ENCODE data around the gene TANC1.

TANC1 gene

DNA sequence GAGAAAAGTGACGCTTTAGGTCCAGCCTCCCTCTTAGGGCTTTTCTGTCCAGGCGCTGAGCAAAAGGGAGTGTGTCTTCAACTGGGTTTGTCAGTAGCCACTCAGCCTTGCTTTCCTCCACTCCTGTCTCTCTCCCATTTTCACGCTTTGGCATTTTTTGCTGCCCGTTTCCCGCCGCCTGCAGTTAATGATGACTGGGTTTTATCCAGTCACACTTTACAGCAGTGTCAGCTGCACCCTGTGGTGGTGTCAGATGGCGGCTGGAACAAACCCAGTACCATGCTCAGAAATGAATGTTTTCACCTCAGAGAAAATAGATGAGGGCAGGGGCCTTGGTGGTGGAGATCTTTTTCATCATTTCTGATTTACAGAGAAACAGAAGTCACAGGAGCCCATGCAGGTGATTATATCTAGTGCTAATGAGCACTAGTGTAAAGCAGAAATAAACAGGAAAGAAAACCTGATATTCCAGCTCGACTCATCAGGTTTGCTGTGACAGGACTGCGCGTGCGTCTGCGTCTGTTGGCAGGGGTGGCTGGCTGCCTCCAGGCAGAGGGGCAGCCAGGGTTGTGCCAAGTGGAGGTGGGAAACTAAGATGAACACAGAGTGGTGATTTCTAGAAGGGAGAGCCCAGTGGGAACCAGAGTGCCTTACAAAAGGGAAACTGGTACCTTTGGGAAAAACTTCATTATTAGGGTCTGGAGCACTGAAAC, 139.9 kb downstream of the TANC1 start:
- no peaks in the 10 kb centered on the region for H3K4me1 ChIP-seq (ENCODE audit: control insufficient read depth, insufficient read depth, low read length)
- H3K27me3 ChIP-seq (ENCODE audit: control insufficient read depth, insufficient read depth, low read length) = no peaks in the 10 kb centered on the region
- H3K4me3 ChIP-seq (ENCODE audit: low read length) = no peak overlapping the region
- no peak overlapping the region for H3K27ac ChIP-seq (ENCODE audit: low read depth, low read length)
- no peak overlapping the region for H3K9ac ChIP-seq (ENCODE audit: low read length)
- H3K36me3 ChIP-seq (ENCODE audit: control insufficient read depth, insufficient read depth, low read length) = no peaks in the 10 kb centered on the region

DNA sequence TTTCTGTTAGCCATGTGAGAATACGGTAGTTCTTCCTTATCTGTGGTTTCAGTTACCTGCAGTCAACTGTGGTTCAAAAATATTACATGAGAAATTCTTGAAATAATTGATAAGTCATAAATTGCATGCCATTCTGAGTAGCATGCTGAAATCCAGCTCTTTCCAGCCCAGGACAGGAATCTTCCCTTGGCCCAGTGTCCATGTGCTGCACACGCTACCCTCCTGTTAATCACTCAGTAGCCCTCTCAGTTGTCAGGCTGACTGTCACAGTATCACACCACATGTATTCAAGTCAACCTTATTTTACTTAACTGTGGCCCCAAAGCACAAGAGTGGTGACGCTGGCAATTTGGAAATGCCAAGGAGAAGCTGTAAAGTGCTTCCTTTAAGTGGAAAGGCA, 141.1 kb downstream of the TANC1 start:
- no peak overlapping the region for H3K4me3 ChIP-seq (ENCODE audit: low read length)
- H3K27ac ChIP-seq (ENCODE audit: low read depth, low read length) = no peak overlapping the region
- H3K4me1 ChIP-seq (ENCODE audit: control insufficient read depth, insufficient read depth, low read length) = no peaks in the 10 kb centered on the region
- no peaks in the 10 kb centered on the region for H3K36me3 ChIP-seq (ENCODE audit: control insufficient read depth, insufficient read depth, low read length)
- H3K27me3 ChIP-seq (ENCODE audit: control insufficient read depth, insufficient read depth, low read length) = no peaks in the 10 kb centered on the region
- H3K9ac ChIP-seq (ENCODE audit: low read length) = no peak overlapping the region

- Histone ChIP-seq H3K27ac (ENCODE audit: low read depth, low read length) (no peak overlapping the region), H3K4me3 (ENCODE audit: low read length) (no peak overlapping the region), H3K36me3 (ENCODE audit: control insufficient read depth, insufficient read depth, low read length) (no peaks in the 10 kb centered on the region), H3K27me3 (ENCODE audit: control insufficient read depth, insufficient read depth, low read length) (no peaks in the 10 kb centered on the region), H3K4me1 (ENCODE audit: control insufficient read depth, insufficient read depth, low read length) (peaks cover 2% of the 10 kb centered on the region), H3K9ac (ENCODE audit: low read length) (no peak overlapping the region)
Observed at GRCh38 chr2:159110784-159111183, 142.3 kb downstream of the TANC1 start.

- Histone ChIP-seq H3K9ac (ENCODE audit: low read length) (no peak overlapping the region), H3K36me3 (ENCODE audit: control insufficient read depth, insufficient read depth, low read length) (no peaks in the 10 kb centered on the region), H3K27me3 (ENCODE audit: control insufficient read depth, insufficient read depth, low read length) (no peaks in the 10 kb centered on the region), H3K4me1 (ENCODE audit: control insufficient read depth, insufficient read depth, low read length) (peaks cover 2% of the 10 kb centered on the region), H3K4me3 (ENCODE audit: low read length) (no peak overlapping the region), H3K27ac (ENCODE audit: low read depth, low read length) (no peak overlapping the region)
Observed at GRCh38 chr2:159111346-159111927, 143.0 kb downstream of the TANC1 start.

- Histone ChIP-seq H3K9ac (ENCODE audit: low read length) (no peak overlapping the region), H3K27ac (ENCODE audit: low read depth, low read length) (no peak overlapping the region), H3K36me3 (ENCODE audit: control insufficient read depth, insufficient read depth, low read length) (no peaks in the 10 kb centered on the region), H3K4me1 (ENCODE audit: control insufficient read depth, insufficient read depth, low read length) (peaks cover 14% of the 10 kb centered on the region), H3K27me3 (ENCODE audit: control insufficient read depth, insufficient read depth, low read length) (no peaks in the 10 kb centered on the region), H3K4me3 (ENCODE audit: low read length) (no peak overlapping the region)
Observed at GRCh38 chr2:159114835-159115234, 146.4 kb downstream of the TANC1 start.

DNA sequence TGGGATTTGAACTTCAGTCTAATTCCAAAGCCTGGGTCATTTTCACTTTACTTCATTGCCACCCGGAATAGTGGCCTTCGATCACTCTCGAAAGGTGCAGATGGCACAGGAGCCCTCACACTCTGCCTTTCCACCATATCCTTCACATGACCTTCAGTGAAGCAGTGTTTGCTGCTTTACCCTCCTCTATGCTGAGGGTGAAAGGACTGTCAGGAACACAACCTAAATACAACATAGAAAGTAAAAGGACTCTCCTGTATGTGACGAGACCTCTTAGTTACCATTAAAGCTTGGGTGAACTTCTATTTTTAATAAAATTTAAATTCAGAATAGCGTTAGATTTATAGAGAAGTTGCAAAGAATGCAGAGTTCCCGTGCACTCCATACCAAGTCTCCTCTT, 148.5 kb downstream of the TANC1 start:
- no peak overlapping the region for H3K27ac ChIP-seq (ENCODE audit: low read depth, low read length)

DNA sequence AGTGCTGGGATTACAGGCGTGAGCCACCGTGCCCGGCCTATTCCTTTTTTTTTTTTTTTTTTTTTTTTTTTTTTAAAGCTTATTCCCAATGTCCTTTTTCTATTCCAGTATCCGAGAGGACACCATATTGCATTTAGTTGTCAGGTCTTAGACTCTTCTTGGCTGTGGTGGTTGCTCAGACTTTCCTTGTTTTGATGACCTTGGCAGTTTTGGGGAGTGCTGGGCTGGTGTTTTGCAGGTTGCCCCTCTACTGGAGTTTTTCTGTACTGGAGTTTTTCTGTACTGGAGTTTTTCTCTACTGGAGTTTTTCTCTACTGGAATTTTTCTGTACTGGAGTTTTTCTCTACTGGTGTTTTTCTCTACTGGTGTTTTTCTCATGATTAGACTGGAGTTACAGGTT, 149.2 kb downstream of the TANC1 start:
- Histone ChIP-seq H3K36me3 (ENCODE audit: control insufficient read depth, insufficient read depth, low read length) (no peaks in the 10 kb centered on the region), H3K27me3 (ENCODE audit: control insufficient read depth, insufficient read depth, low read length) (no peaks in the 10 kb centered on the region), H3K27ac (ENCODE audit: low read depth, low read length) (no peak overlapping the region), H3K4me3 (ENCODE audit: low read length) (no peak overlapping the region), H3K4me1 (ENCODE audit: control insufficient read depth, insufficient read depth, low read length) (peaks cover 18% of the 10 kb centered on the region), H3K9ac (ENCODE audit: low read length) (no peak overlapping the region)

More for the DNA sequence above, 148.5 kb downstream of the TANC1 start:
- Histone ChIP-seq H3K27me3 (ENCODE audit: control insufficient read depth, insufficient read depth, low read length) (no peaks in the 10 kb centered on the region), H3K9ac (ENCODE audit: low read length) (no peak overlapping the region), H3K4me1 (ENCODE audit: control insufficient read depth, insufficient read depth, low read length) (peaks cover 18% of the 10 kb centered on the region), H3K4me3 (ENCODE audit: low read length) (no peak overlapping the region), H3K36me3 (ENCODE audit: control insufficient read depth, insufficient read depth, low read length) (no peaks in the 10 kb centered on the region)

DNA sequence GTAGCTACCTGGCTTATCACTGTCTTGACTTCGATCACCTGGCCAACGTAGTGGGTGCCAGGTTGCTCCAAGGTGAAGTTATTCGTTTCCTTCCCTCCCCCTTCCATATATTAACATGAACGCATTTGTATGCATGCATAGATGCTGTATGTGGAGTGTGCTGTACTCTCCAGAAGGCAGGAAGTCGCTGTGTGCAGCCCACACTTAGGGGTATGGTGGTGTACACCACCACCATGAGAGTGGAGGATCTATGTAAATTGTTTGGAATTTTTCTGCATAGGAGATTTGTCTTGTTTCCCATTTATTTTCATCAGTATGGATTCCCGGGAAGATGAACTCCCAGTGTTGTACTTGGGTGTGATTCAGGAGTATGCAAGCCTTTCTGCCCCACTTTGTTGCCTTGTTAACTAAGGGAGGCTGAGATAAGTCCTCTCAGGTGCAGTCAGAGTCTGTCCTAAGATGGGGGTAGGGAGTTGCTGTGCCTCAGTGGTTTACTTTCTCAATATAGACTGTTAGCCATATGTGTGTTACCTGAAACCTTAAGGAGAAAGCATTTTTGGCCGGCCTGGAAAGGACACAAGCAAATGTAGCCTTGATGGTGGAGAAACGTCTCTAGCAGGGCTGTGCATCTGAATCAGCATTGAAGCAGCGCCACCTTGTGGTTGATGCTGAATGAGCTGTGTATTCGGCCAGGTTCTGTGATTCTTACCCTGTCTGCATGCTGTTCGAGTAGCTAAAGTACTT, 149.8 kb downstream of the TANC1 start:
- Histone ChIP-seq H3K4me1 (ENCODE audit: control insufficient read depth, insufficient read depth, low read length) (peaks cover 18% of the 10 kb centered on the region), H3K4me3 (ENCODE audit: low read length) (no peak overlapping the region), H3K27ac (ENCODE audit: low read depth, low read length) (no peak overlapping the region), H3K36me3 (ENCODE audit: control insufficient read depth, insufficient read depth, low read length) (no peaks in the 10 kb centered on the region), H3K9ac (ENCODE audit: low read length) (no peak overlapping the region), H3K27me3 (ENCODE audit: control insufficient read depth, insufficient read depth, low read length) (no peaks in the 10 kb centered on the region)

DNA sequence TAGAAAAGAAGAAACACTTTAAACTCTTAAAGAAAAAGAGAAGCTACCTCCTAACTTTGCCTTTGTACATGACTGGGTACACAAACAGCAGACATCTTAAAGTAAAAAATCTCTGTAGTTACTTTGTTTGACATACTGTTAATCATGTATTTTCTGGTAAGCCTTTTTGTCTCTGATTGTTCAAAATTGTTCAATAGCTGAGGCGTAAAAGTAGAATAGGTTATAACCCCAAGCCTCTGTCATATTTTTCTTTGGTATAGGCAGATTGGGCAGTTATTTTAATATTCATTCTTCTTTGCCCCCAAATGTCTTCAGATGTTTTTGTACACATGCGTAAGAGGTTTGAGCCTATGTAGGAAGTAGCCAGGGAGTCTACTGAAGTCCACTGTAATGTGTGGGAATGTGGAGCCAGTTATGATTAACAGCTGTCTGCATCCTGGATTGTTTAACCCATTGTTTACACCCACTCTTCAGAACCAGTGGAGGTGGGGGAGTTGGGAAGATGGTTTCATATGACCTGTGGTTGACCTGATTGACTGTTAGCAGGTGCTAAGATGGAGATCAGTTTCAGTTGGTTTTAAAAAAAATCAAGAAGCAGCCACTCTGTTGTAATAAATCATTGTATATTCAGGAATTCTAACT, 150.5 kb downstream of the TANC1 start:
- H3K27me3 ChIP-seq (ENCODE audit: control insufficient read depth, insufficient read depth, low read length) = no peaks in the 10 kb centered on the region
- no peaks in the 10 kb centered on the region for H3K36me3 ChIP-seq (ENCODE audit: control insufficient read depth, insufficient read depth, low read length)
- H3K9ac ChIP-seq (ENCODE audit: low read length) = no peak overlapping the region
- no peak overlapping the region for H3K27ac ChIP-seq (ENCODE audit: low read depth, low read length)
- H3K4me3 ChIP-seq (ENCODE audit: low read length) = no peak overlapping the region
- peaks cover 18% of the 10 kb centered on the region for H3K4me1 ChIP-seq (ENCODE audit: control insufficient read depth, insufficient read depth, low read length)

DNA sequence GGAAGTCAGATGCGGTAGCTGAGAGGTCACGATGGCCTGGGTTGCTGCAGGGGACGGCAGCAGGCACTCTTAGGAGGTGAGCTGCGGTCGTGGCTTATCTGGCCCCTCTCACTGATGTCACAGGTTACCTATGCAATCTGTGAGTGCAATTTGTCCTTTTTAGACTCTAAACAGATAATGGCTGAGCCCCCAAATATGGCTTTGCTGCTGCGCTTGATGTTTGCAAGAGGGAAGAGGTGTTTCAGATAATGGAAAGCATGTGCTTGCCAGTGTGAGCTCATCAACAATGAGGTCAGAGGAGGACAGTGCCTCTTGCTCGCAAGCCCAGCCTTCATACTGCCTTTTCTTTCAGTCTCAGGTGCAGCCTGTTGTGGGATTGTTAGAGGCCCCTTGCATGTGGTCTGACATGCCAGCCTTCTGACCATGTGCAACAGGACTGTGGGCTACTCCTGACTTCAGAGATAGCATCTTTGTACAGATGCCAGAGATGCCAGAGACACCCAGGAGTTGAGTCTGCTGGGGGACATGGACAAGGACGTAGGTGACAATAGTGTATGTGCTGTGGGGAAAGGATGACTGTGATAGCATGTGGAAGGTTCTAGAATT, 151.3 kb downstream of the TANC1 start:
- Histone ChIP-seq H3K27ac (ENCODE audit: low read depth, low read length) (no peak overlapping the region), H3K4me3 (ENCODE audit: low read length) (no peak overlapping the region)

DNA sequence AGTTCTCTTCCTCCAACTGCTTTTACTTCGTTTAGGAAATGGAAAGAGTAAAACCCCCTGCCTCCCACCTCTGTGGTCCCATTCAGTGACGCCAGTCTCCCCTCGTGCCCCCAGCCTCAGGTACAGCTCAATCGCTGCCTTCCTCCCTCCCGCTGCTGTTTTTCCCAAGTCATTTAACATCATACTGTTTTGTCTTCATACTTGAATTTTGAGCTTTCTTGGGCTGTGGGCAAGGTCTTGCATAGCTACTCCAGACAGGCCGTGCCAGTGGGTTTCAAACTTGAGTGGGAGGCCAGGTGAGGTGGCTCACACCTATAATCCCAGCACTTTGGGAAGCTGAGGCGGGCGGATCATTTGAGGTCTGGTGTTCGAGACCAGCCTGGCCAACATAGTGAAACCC, 155.3 kb downstream of the TANC1 start:
- peaks cover 19% of the 10 kb centered on the region for H3K4me1 ChIP-seq (ENCODE audit: control insufficient read depth, insufficient read depth, low read length)
- no peak overlapping the region for H3K9ac ChIP-seq (ENCODE audit: low read length)
- H3K27me3 ChIP-seq (ENCODE audit: control insufficient read depth, insufficient read depth, low read length) = no peaks in the 10 kb centered on the region
- H3K36me3 ChIP-seq (ENCODE audit: control insufficient read depth, insufficient read depth, low read length) = no peaks in the 10 kb centered on the region
- no peak overlapping the region for H3K27ac ChIP-seq (ENCODE audit: low read depth, low read length)
- H3K4me3 ChIP-seq (ENCODE audit: low read length) = no peak overlapping the region

More for the DNA sequence above, 151.3 kb downstream of the TANC1 start:
- no peak overlapping the region for H3K9ac ChIP-seq (ENCODE audit: low read length)
- H3K4me1 ChIP-seq (ENCODE audit: control insufficient read depth, insufficient read depth, low read length) = peaks cover 22% of the 10 kb centered on the region
- no peaks in the 10 kb centered on the region for H3K27me3 ChIP-seq (ENCODE audit: control insufficient read depth, insufficient read depth, low read length)
- H3K36me3 ChIP-seq (ENCODE audit: control insufficient read depth, insufficient read depth, low read length) = no peaks in the 10 kb centered on the region

DNA sequence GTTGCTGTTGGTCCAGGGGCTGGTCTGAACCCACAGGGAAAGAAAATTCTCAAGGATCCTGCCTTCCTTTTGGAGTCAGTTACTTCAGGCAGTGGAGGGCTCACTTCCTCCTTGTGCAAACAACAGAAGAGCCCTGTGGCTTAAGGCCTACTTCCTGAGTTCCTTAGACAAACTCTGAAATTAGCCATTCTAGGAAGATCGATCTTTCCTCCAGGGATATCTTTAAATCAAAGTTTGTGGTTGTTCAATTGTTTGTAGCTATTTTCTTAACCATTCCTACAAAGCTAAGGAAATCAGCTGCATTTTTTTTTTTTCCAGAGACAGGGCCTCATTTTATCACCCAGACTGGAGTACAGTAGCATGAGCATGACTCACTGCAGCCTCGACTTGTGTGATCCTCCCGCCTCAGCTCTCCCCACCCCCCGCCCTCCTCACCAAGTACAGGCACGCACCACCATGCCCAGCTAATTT, 156.0 kb downstream of the TANC1 start:
- Histone ChIP-seq H3K9ac (ENCODE audit: low read length) (no peak overlapping the region), H3K4me1 (ENCODE audit: control insufficient read depth, insufficient read depth, low read length) (peaks cover 15% of the 10 kb centered on the region), H3K4me3 (ENCODE audit: low read length) (no peak overlapping the region), H3K36me3 (ENCODE audit: control insufficient read depth, insufficient read depth, low read length) (no peaks in the 10 kb centered on the region), H3K27ac (ENCODE audit: low read depth, low read length) (peak overlapping the region; percentile 65), H3K27me3 (ENCODE audit: control insufficient read depth, insufficient read depth, low read length) (no peaks in the 10 kb centered on the region)
